ENCODE data around the gene PTPN1.

GRCh38 chr20:50629670-50630045 is 119.5 kb downstream of the PTPN1 start:
- TF ChIP-seq EZH2phosphoT487 (IDR thresholded peaks at IDR 0.05; ENCODE audit: borderline replicate concordance) (no peak), CTCF (conservative IDR thresholded peaks at IDR 0.05; ENCODE audit: low read length) (no peak)
